HCT116 (cell line): Measurements from ENCODE around the gene MAPK1. TPM values are rescaled to one million over a fixed set of nuclear protein-coding genes. Genes with fewer than 3 reads are reported as not detected.

Experiments
- ATAC-seq: fragments of 200-7000 bp; cut with Tn5 transposase; 2 replicates; pipeline ENCODE4 v1.9.1; 2020; ENCODE audit warnings: mild to moderate bottlenecking, moderate library complexity
- BruUV-seq: library from RNA; stranded (reverse); fragments of 400-500 nt; replicated peaks from 2 replicates; lab custom pipeline; 2021; lab: Mats Ljungman, UMichigan
- CTCF ChIA-PET: fragments of 300-600 bp; sonication (Branson Sonifier 250); formaldehyde crosslinking; loops from one replicate; lab custom pipeline; 2021; ENCODE audit warnings: antibody characterized with exemption; lab: Charles Lee
- POLR2A ChIA-PET: fragments of 300-600, 350-600 bp; sonication (Branson Sonifier 250); formaldehyde crosslinking; loops from one replicate; lab custom pipeline; 2021; ENCODE audit warnings: antibody characterized with exemption; lab: Charles Lee
- RAD21 ChIA-PET, 2 experiments: fragments of 300-600 bp; sonication (Branson Sonifier 250); formaldehyde crosslinking; loops; one replicate each; lab custom pipeline; 2023; ENCODE audit warnings: low total read pairs in 2 of 2; ENCODE audit not compliant: uncharacterized antibody in 2 of 2, unreplicated experiment in 2 of 2, low non-redundant PET in 1 of 2; lab: Charles Lee
- DNase-seq: peaks from one replicate; pipeline ENCODE4 v3.0.0-alpha.2; 2010; ENCODE audit warnings: low read depth, low spot score
- H2AFZ ChIP-seq: fragments of 200-600 bp; shearing (Covaris generic), sonication (generic); 2 replicates; pipeline ENCODE4 v1.6.1; 2017; ENCODE audit warnings: low read depth, mixed run types, mixed read lengths, antibody characterized with exemption, low read length; ENCODE audit not compliant: poor library complexity, severe bottlenecking
- H3K27ac ChIP-seq: 2 replicates; pipeline ENCODE4 v1.5.1; 2012; ENCODE audit warnings: low read depth, low read length
- H3K27me3 ChIP-seq: fragments of 200-600 bp; sonication (generic); 2 replicates; pipeline ENCODE4 v1.6.1; 2016; ENCODE audit warnings: mixed run types, low read length, mixed read lengths; ENCODE audit not compliant: insufficient read depth
- H3K36me3 ChIP-seq, 2 experiments: fragments of 200-500 bp in 1 of 2; fragments of 200-600 bp in 1 of 2; sonication (Bioruptor generic) in 1 of 2; sonication (generic) in 1 of 2; 2 replicates each; pipeline versions ENCODE4 v1.5.1 to v1.6.1; 2014 to 2016; ENCODE audit warnings: low read length in 2 of 2, inconsistent platforms in 1 of 2, mixed read lengths in 1 of 2, mixed run types in 1 of 2; ENCODE audit not compliant: insufficient read depth in 2 of 2, control insufficient read depth in 1 of 2
- H3K4me1 ChIP-seq, 2 experiments: fragments of 200-600 bp in 1 of 2; sonication (generic) in 1 of 2; 2 replicates each; pipeline versions ENCODE4 v1.5.1 to v1.6.1; 2012 to 2017; ENCODE audit warnings: low read length in 2 of 2, inconsistent platforms in 1 of 2, mild to moderate bottlenecking in 1 of 2, mixed read lengths in 1 of 2, mixed run types in 1 of 2, moderate library complexity in 1 of 2; ENCODE audit not compliant: insufficient read depth in 2 of 2, control insufficient read depth in 1 of 2
- H3K4me2 ChIP-seq: fragments of 200-600 bp; sonication (generic); 2 replicates; pipeline ENCODE4 v1.6.1; 2017; ENCODE audit warnings: mixed run types, low read length, mixed read lengths
- H3K4me3 ChIP-seq, 2 experiments: fragments of 200-600 bp in 1 of 2; sonication (generic) in 1 of 2; replicated peaks in 1 of 2; 2 replicates each; pipeline ENCODE4 v1.5.1; 2011 to 2016; ENCODE audit warnings: low read length in 2 of 2, control low read depth in 1 of 2, low read depth in 1 of 2, mild to moderate bottlenecking in 1 of 2, mixed read lengths in 1 of 2, mixed run types in 1 of 2
- H3K79me2 ChIP-seq: fragments of 200-600 bp; sonication (generic); 2 replicates; pipeline ENCODE4 v1.6.1; 2017; ENCODE audit warnings: mild to moderate bottlenecking, mixed run types, low read length, moderate library complexity, mixed read lengths; ENCODE audit not compliant: insufficient read depth
- H3K9ac ChIP-seq: fragments of 200-600 bp; sonication (generic); 2 replicates; pipeline ENCODE4 v1.6.1; 2016; ENCODE audit warnings: low read length, mixed read lengths
- H3K9me2 ChIP-seq: fragments of 200-600 bp; sonication (generic), shearing (Covaris generic); 2 replicates; pipeline ENCODE4 v1.6.1; 2017; ENCODE audit warnings: mixed run types, mild to moderate bottlenecking, moderate library complexity; ENCODE audit not compliant: insufficient read depth
- H3K9me3 ChIP-seq, 2 experiments: fragments of 200-500 bp in 1 of 2; fragments of 200-600 bp in 1 of 2; sonication (Bioruptor generic) in 1 of 2; sonication (generic) in 1 of 2; 2 replicates each; pipeline ENCODE4 v1.6.1; 2014 to 2017; ENCODE audit warnings: low read length in 2 of 2, mixed read lengths in 2 of 2, inconsistent platforms in 1 of 2, low read depth in 1 of 2, mild to moderate bottlenecking in 1 of 2, mixed run types in 1 of 2, moderate library complexity in 1 of 2; ENCODE audit not compliant: control insufficient read depth in 1 of 2, insufficient read depth in 1 of 2
- H4K20me1 ChIP-seq: fragments of 200-600 bp; sonication (generic), shearing (Covaris generic); 2 replicates; pipeline ENCODE4 v1.6.1; 2017; ENCODE audit warnings: mixed run types, mild to moderate bottlenecking, moderate library complexity; ENCODE audit not compliant: insufficient read depth
- ATF3 ChIP-seq: IDR thresholded peaks from 2 replicates; pipeline ENCODE4 v1.6.1; 2012
- CTCF ChIP-seq, 3 experiments: fragments of 200-600 bp in 1 of 3; sonication (generic) in 1 of 3; IDR thresholded peaks in 2 of 3; conservative IDR thresholded peaks in 1 of 3; 2 replicates each; pipeline ENCODE4 v1.5.1; 2012 to 2017; ENCODE audit warnings: low read depth in 2 of 3, low read length in 2 of 3, antibody characterized with exemption in 1 of 3, borderline replicate concordance in 1 of 3, control low read depth in 1 of 3, mild to moderate bottlenecking in 1 of 3, mixed read lengths in 1 of 3, mixed run types in 1 of 3, moderate library complexity in 1 of 3; ENCODE audit not compliant: insufficient read depth in 1 of 3
- EGR1 ChIP-seq: IDR thresholded peaks from 2 replicates; pipeline ENCODE4 v1.6.1; 2012; ENCODE audit warnings: low read depth
- FOSL1 ChIP-seq: IDR thresholded peaks from 2 replicates; pipeline ENCODE4 v1.6.1; 2012; ENCODE audit warnings: low read depth
- SRF ChIP-seq: IDR thresholded peaks from 2 replicates; pipeline ENCODE4 v1.6.1; 2012; ENCODE audit warnings: low read depth
- ZNF274 ChIP-seq: fragments of 200-500 bp; sonication (Bioruptor generic); IDR thresholded peaks from 2 replicates; pipeline ENCODE4 v1.6.1; 2014; ENCODE audit warnings: mild to moderate bottlenecking, low read depth, low read length, inconsistent platforms
- intact Hi-C: fragments of 100-400 bp; cut with micrococcal nuclease; formaldehyde crosslinking; loops from 2 replicates; pipeline ENCODE4 v1.10.0; 2022
- total RNA-seq: library from RNA; stranded (reverse); gene quantifications from one replicate; pipeline ENCODE4 v1.2.1, GENCODE V29; 2021; ENCODE audit not compliant: unreplicated experiment

Gene MAPK1
- total RNA-seq, 1 experiment from 2014 or later = 137 TPM

GRCh38 chr22:21738081-21738480, 129.4 kb downstream of the MAPK1 start:
- BruUV-seq = no TSS peak
- no peak for DNase-seq

More at GRCh38 chr22:21738081-21738480, 129.4 kb downstream of the MAPK1 start:
- H4K20me1 ChIP-seq = no peaks in the 10 kb centered on the region
- H2AFZ ChIP-seq = no peak overlapping the region
- peaks cover 8 to 16% of the 10 kb centered on the region in 2 experiments for H3K4me1 ChIP-seq
- ChIA-PET POLR2A (no interaction called here), RAD21 (no interaction called here)
- no peak overlapping the region for H3K9ac ChIP-seq
- no peak overlapping the region for H3K4me3 ChIP-seq
- H3K4me2 ChIP-seq = no peak overlapping the region
- no peak overlapping the region for H3K27ac ChIP-seq
- H3K36me3 ChIP-seq = no peaks in the 10 kb centered on the region
- H3K79me2 ChIP-seq = no peaks in the 10 kb centered on the region
- no peaks in the 10 kb centered on the region for H3K9me3 ChIP-seq
- no peaks in the 10 kb centered on the region for H3K27me3 ChIP-seq
- intact Hi-C loops = no loop called here
- H3K9me2 ChIP-seq = no peaks in the 10 kb centered on the region
- TF ChIP-seq ATF3 = no peak
- no peak for TF ChIP-seq CTCF (IDR thresholded peaks at IDR 0.05 in 2 of 3, conservative IDR thresholded peaks at IDR 0.05 in 1 of 3; ENCODE audit: borderline replicate concordance in 1 of 3, insufficient read depth in 1 of 3, low read depth in 2 of 3, low read length in 2 of 3)
- no peak for TF ChIP-seq ZNF274
- TF ChIP-seq SRF = no peak
- TF ChIP-seq EGR1 = no peak
- no peak for TF ChIP-seq FOSL1
- TF ChIP-seq, all 23 proteins: peak for 0
- CTCF ChIA-PET = no interaction called here
- ATAC-seq = no peak
